GM13977 (cell line): ENCODE data around the gene KIF4A.
A peak's percentile ranks its signal among the peaks of the same experiment; 100 is the strongest.
"Not testable (repeated sequence)": the region's sequence is repeated elsewhere in the genome, so short reads cannot be mapped to it uniquely, and the experiment has no call there.

Source experiments
- DNase-seq: peaks from one replicate; pipeline ENCODE4 v3.0.0; 2012; ENCODE audit warnings: low spot score
- CTCF ChIP-seq: IDR thresholded peaks from 2 replicates; pipeline ENCODE4 v1.5.1; 2012; ENCODE audit warnings: mild to moderate bottlenecking, control low read depth; ENCODE audit not compliant: insufficient read depth; ENCODE audit errors: extremely low read depth, missing control alignments
- in situ Hi-C: fragments of 300-500 bp; cut with MboI; formaldehyde crosslinking; loops from one replicate; pipeline ENCODE4 v1.12.0; 2022; ENCODE audit warnings: low sequenced_read_pairs, low pct_unique_long_range_greater_than_20kb, mixed read lengths, inconsistent platforms; ENCODE audit not compliant: unreplicated experiment

Gene KIF4A

GRCh38 chrX:70289793-70290770, at the start of gene KIF4A, which contains the start of gene PDZD11:
Gene KIF4A (plus strand): TSS chrX:70290104. CDS start chrX:70290459, 355 bp downstream.
Gene PDZD11 (minus strand): TSS chrX:70289927. CDS start chrX:70289341, 586 bp downstream.
- peak; percentile 91 for DNase-seq
- in situ Hi-C loops, result no loop called here
- TF ChIP-seq CTCF, result no peak

DNA sequence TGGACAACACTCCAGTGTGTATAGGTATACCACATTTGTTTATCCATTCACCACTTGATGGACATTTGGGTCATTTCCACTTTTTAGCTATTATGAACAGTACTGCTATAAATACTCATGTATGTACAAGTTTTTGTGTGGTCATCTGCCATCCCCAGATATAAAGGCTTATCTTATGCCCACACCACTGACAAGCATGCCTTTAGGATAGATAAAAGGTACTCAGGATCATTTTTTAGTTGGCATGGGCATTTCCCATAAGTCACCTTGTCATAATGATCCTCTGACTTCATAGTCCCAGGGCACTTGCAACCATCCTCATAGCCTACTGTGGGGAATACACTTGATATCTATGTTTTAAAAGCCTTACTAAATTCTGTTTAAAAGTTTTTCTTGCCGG, 49.2 kb upstream of the KIF4A start:
- no peak for DNase-seq
- no peak for TF ChIP-seq CTCF
- in situ Hi-C loops, result no loop called here

- no peak for TF ChIP-seq CTCF
- DNase-seq, result no peak
- in situ Hi-C loops, result no loop called here
Observed at GRCh38 chrX:70241501-70241900, 48.4 kb upstream of the KIF4A start.

GRCh38 chrX:70243601-70244000, 46.3 kb upstream of the KIF4A start:
- DNase-seq, in situ Hi-C loops: not testable (repeated sequence)

GRCh38 chrX:70244881-70245280, 45.0 kb upstream of the KIF4A start:
- in situ Hi-C loops, result no loop called here
- TF ChIP-seq CTCF, result no peak
- no peak for DNase-seq

GRCh38 chrX:70247252-70247651, 42.7 kb upstream of the KIF4A start:
- in situ Hi-C loops, result no loop called here
- no peak for DNase-seq
- no peak for TF ChIP-seq CTCF

DNA sequence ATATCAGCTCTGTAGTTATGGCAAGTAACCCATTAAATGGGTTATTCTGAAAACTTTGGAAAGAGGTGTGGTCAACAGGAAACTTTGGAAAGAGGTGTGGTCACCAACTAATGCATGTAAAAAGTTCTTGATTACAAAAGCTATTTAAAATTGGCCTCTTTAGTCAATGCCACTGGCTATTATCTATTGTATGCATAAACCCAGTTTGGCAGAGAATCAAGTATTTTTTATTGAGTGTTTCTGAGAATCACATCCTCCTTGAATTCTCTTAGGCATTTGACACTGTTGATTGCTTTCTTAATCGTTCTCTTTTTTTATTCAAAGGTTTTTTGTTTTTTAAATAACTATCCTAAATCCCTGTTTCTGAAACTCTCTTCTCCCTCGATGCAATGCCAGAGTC, 37.4 kb upstream of the KIF4A start:
- in situ Hi-C loops, result no loop called here
- TF ChIP-seq CTCF, result no peak
- no peak for DNase-seq
